ENCODE measurements around the gene NPB.

NPB gene

GRCh38 chr17:81939218-81939617 is 37.2 kb downstream of the NPB start:
- H3K4me3 ChIP-seq (replicated peaks in 1 of 2; ENCODE audit: low read depth in 2 of 2, low read length in 2 of 2) = no peak overlapping the region
- no peak for DNase-seq (ENCODE audit: low read depth in 2 of 2)
- no peak for TF ChIP-seq CTCF (IDR thresholded peaks at IDR 0.05; ENCODE audit: low read depth, low read length)

- TF ChIP-seq CTCF (IDR thresholded peaks at IDR 0.05; ENCODE audit: low read depth, low read length) = no peak
- no peak overlapping the region for H3K4me3 ChIP-seq (replicated peaks in 1 of 2; ENCODE audit: low read depth in 2 of 2, low read length in 2 of 2)
- peak in 1 of 2 donors; percentile 79 for DNase-seq (ENCODE audit: low read depth in 2 of 2)
These were observed 37.9 kb downstream of the NPB start for GRCh38 chr17:81939881-81940385.

- DNase-seq (ENCODE audit: low read depth in 2 of 2) = no peak
- H3K4me3 ChIP-seq (replicated peaks in 1 of 2; ENCODE audit: low read depth in 2 of 2, low read length in 2 of 2) = no peak overlapping the region
- no peak for TF ChIP-seq CTCF (IDR thresholded peaks at IDR 0.05; ENCODE audit: low read depth, low read length)
These were observed 38.8 kb downstream of the NPB start for GRCh38 chr17:81940538-81941483.

- DNase-seq (ENCODE audit: low read depth in 2 of 2) = no peak
- no peak for TF ChIP-seq CTCF (IDR thresholded peaks at IDR 0.05; ENCODE audit: low read depth, low read length)
- H3K4me3 ChIP-seq (replicated peaks in 1 of 2; ENCODE audit: low read depth in 2 of 2, low read length in 2 of 2) = no peak overlapping the region
These were observed 39.6 kb downstream of the NPB start for GRCh38 chr17:81941484-81942166.

GRCh38 chr17:81942167-81942553 is 40.1 kb downstream of the NPB start:
- no peak for DNase-seq (ENCODE audit: low read depth in 2 of 2)
- TF ChIP-seq CTCF (IDR thresholded peaks at IDR 0.05; ENCODE audit: low read depth, low read length) = no peak

GRCh38 chr17:81944858-81945257 is 42.8 kb downstream of the NPB start:
- H3K4me3 ChIP-seq (replicated peaks in 1 of 2; ENCODE audit: low read depth in 2 of 2, low read length in 2 of 2) = no peak overlapping the region
- no peak for DNase-seq (ENCODE audit: low read depth in 2 of 2)
- no peak for TF ChIP-seq CTCF (IDR thresholded peaks at IDR 0.05; ENCODE audit: low read depth, low read length)

More at GRCh38 chr17:81942167-81942553, 40.1 kb downstream of the NPB start:
- no peak overlapping the region for H3K4me3 ChIP-seq (replicated peaks in 1 of 2; ENCODE audit: low read depth in 2 of 2, low read length in 2 of 2)

Data from cardiac fibroblast (primary cell).